Stimulated activated CD8-positive, alpha-beta memory T cell treated with anti-CD3 and anti-CD28 coated beads, Interleukin-12 subunit alpha, Interleukin-12 subunit beta, amount 100 ng/mL, for 24 hours (primary cell): ENCODE data around the gene IFFO2.

Experiments used
- DNase-seq: peaks from one replicate; pipeline ENCODE4 v3.0.0-alpha.2; 2020; ENCODE audit errors: extremely low read depth

The IFFO2 gene

GRCh38 chr1:18936814-18937481 is 19.5 kb downstream of the IFFO2 start:
- DNase-seq, result no peak

GRCh38 chr1:18936471-18936813 is 20.0 kb downstream of the IFFO2 start:
- DNase-seq, result no peak

GRCh38 chr1:18934205-18935000 is 22.1 kb downstream of the IFFO2 start:
- no peak for DNase-seq

- DNase-seq, result no peak
These were observed 23.6 kb downstream of the IFFO2 start for GRCh38 chr1:18932879-18933278.

GRCh38 chr1:18932387-18932786 is 24.1 kb downstream of the IFFO2 start:
- no peak for DNase-seq

GRCh38 chr1:18931730-18932129 is 24.7 kb downstream of the IFFO2 start:
- DNase-seq, result no peak

GRCh38 chr1:18929686-18930085 is 26.8 kb downstream of the IFFO2 start:
- DNase-seq, result no peak

GRCh38 chr1:18928985-18929384 is 27.5 kb downstream of the IFFO2 start:
- no peak for DNase-seq

GRCh38 chr1:18928406-18928805 is 28.1 kb downstream of the IFFO2 start:
- no peak for DNase-seq

- DNase-seq, result no peak
These were observed 28.7 kb downstream of the IFFO2 start for GRCh38 chr1:18927654-18928272.

- DNase-seq, result no peak
These were observed 29.3 kb downstream of the IFFO2 start for GRCh38 chr1:18927082-18927653.

- DNase-seq, result peak; percentile 71
These were observed 30.0 kb downstream of the IFFO2 start for GRCh38 chr1:18926315-18927081.

- no peak for DNase-seq
These were observed 31.2 kb downstream of the IFFO2 start for GRCh38 chr1:18925279-18925678.

GRCh38 chr1:18924221-18924691 is 32.2 kb downstream of the IFFO2 start:
- no peak for DNase-seq

- no peak for DNase-seq
These were observed 32.7 kb downstream of the IFFO2 start for GRCh38 chr1:18923756-18924211.

GRCh38 chr1:18922848-18923755 is 33.4 kb downstream of the IFFO2 start:
- DNase-seq, result no peak

GRCh38 chr1:18922319-18922726 is 34.2 kb downstream of the IFFO2 start:
- DNase-seq, result no peak

- no peak for DNase-seq
These were observed 34.8 kb downstream of the IFFO2 start for GRCh38 chr1:18921516-18922251.

GRCh38 chr1:18920931-18921330 is 35.5 kb downstream of the IFFO2 start:
- no peak for DNase-seq

GRCh38 chr1:18919956-18920355 is 36.5 kb downstream of the IFFO2 start:
- no peak for DNase-seq
